HepG2 (cell line): ENCODE results near the gene EXOC6B.

ENCODE experiments used
- ARID2 ChIP-seq: sonication (generic); formaldehyde crosslinking; IDR thresholded peaks from 2 replicates; pipeline ENCODE4 v1.8.1; 2022; ENCODE audit warnings: mild to moderate bottlenecking, missing genetic modification reagents, borderline replicate concordance
- ARNTL ChIP-seq: sonication (generic); formaldehyde crosslinking; IDR thresholded peaks from 2 replicates; pipeline ENCODE4 v1.4.0; 2020; ENCODE audit warnings: mild to moderate bottlenecking, missing genetic modification reagents
- CEBPG ChIP-seq: IDR thresholded peaks from 2 replicates; pipeline ENCODE4 v1.6.1; 2016
- ELF1 ChIP-seq: sonication (generic); formaldehyde crosslinking; IDR thresholded peaks from 2 replicates; pipeline ENCODE4 v1.4.0; 2020; ENCODE audit warnings: missing genetic modification reagents
- FOXA3 ChIP-seq: IDR thresholded peaks from 2 replicates; pipeline ENCODE4 v1.6.1; 2016; ENCODE audit warnings: missing genetic modification reagents, missing compliant biosample characterization
- KDM5A ChIP-seq: fragments of 200-600 bp; sonication (generic); IDR thresholded peaks from 2 replicates; pipeline ENCODE4 v1.7.0; 2018; ENCODE audit warnings: antibody characterized with exemption, mild to moderate bottlenecking, low read length, borderline replicate concordance
- RAD51 ChIP-seq: fragments of 450-650 bp; IDR thresholded peaks from 2 replicates; pipeline ENCODE4 v1.6.1; 2016; ENCODE audit warnings: borderline replicate concordance
- RBFOX2 ChIP-seq: fragments of 200-400 bp; formaldehyde crosslinking; IDR thresholded peaks from 2 replicates; pipeline ENCODE4 v1.6.1; 2017; ENCODE audit warnings: low read depth, mild to moderate bottlenecking, low read length
- SMAD9 ChIP-seq: sonication (generic); formaldehyde crosslinking; IDR thresholded peaks from 2 replicates; pipeline ENCODE4 v1.5.1; 2020; ENCODE audit warnings: mild to moderate bottlenecking, missing genetic modification reagents
- TEAD2 ChIP-seq: sonication (generic); formaldehyde crosslinking; IDR thresholded peaks from 2 replicates; pipeline ENCODE4 v1.9.0; 2021; ENCODE audit warnings: missing genetic modification reagents

GRCh38 chr2:72159211-72159993 lies 666.4 kb downstream of the EXOC6B start:
- TF ChIP-seq RAD51 = no peak
- TF ChIP-seq SMAD9 = no peak
- no peak for TF ChIP-seq TEAD2 (CRISPR knock-in tag)
- no peak for TF ChIP-seq KDM5A
- no peak for TF ChIP-seq ARNTL (CRISPR knock-in tag)
- TF ChIP-seq CEBPG (CRISPR knock-in tag) = no peak
- no peak for TF ChIP-seq FOXA3 (CRISPR knock-in tag)
- no peak for TF ChIP-seq RBFOX2
- no peak for TF ChIP-seq ELF1 (CRISPR knock-in tag)
- no peak for TF ChIP-seq ARID2 (CRISPR knock-in tag)
